HCT116 (cell line): ENCODE data around the gene CFAP97D2. TPM values are rescaled to one million over a fixed set of nuclear protein-coding genes. Genes with fewer than 3 reads are reported as not detected.

ENCODE experiments used
- ATAC-seq: fragments of 200-7000 bp; cut with Tn5 transposase; 2 replicates; pipeline ENCODE4 v1.9.1; 2020; ENCODE audit warnings: mild to moderate bottlenecking, moderate library complexity
- BruUV-seq: library from RNA; stranded (reverse); fragments of 400-500 nt; replicated peaks from 2 replicates; lab custom pipeline; 2021; lab: Mats Ljungman, UMichigan
- CTCF ChIA-PET: fragments of 300-600 bp; sonication (Branson Sonifier 250); formaldehyde crosslinking; loops from one replicate; lab custom pipeline; 2021; ENCODE audit warnings: antibody characterized with exemption; lab: Charles Lee
- POLR2A ChIA-PET: fragments of 300-600, 350-600 bp; sonication (Branson Sonifier 250); formaldehyde crosslinking; loops from one replicate; lab custom pipeline; 2021; ENCODE audit warnings: antibody characterized with exemption; lab: Charles Lee
- RAD21 ChIA-PET, 2 experiments: fragments of 300-600 bp; sonication (Branson Sonifier 250); formaldehyde crosslinking; loops; one replicate each; lab custom pipeline; 2023; ENCODE audit warnings: low total read pairs in 2 of 2; ENCODE audit not compliant: uncharacterized antibody in 2 of 2, unreplicated experiment in 2 of 2, low non-redundant PET in 1 of 2; lab: Charles Lee
- DNase-seq: peaks from one replicate; pipeline ENCODE4 v3.0.0-alpha.2; 2010; ENCODE audit warnings: low read depth, low spot score
- H2AFZ ChIP-seq: fragments of 200-600 bp; shearing (Covaris generic), sonication (generic); 2 replicates; pipeline ENCODE4 v1.6.1; 2017; ENCODE audit warnings: low read depth, mixed run types, mixed read lengths, antibody characterized with exemption, low read length; ENCODE audit not compliant: poor library complexity, severe bottlenecking
- H3K27ac ChIP-seq: 2 replicates; pipeline ENCODE4 v1.5.1; 2012; ENCODE audit warnings: low read depth, low read length
- H3K27me3 ChIP-seq: fragments of 200-600 bp; sonication (generic); 2 replicates; pipeline ENCODE4 v1.6.1; 2016; ENCODE audit warnings: mixed run types, low read length, mixed read lengths; ENCODE audit not compliant: insufficient read depth
- H3K36me3 ChIP-seq, 2 experiments: fragments of 200-500 bp in 1 of 2; fragments of 200-600 bp in 1 of 2; sonication (Bioruptor generic) in 1 of 2; sonication (generic) in 1 of 2; 2 replicates each; pipeline versions ENCODE4 v1.5.1 to v1.6.1; 2014 to 2016; ENCODE audit warnings: low read length in 2 of 2, inconsistent platforms in 1 of 2, mixed read lengths in 1 of 2, mixed run types in 1 of 2; ENCODE audit not compliant: insufficient read depth in 2 of 2, control insufficient read depth in 1 of 2
- H3K4me1 ChIP-seq, 2 experiments: fragments of 200-600 bp in 1 of 2; sonication (generic) in 1 of 2; 2 replicates each; pipeline versions ENCODE4 v1.5.1 to v1.6.1; 2012 to 2017; ENCODE audit warnings: low read length in 2 of 2, inconsistent platforms in 1 of 2, mild to moderate bottlenecking in 1 of 2, mixed read lengths in 1 of 2, mixed run types in 1 of 2, moderate library complexity in 1 of 2; ENCODE audit not compliant: insufficient read depth in 2 of 2, control insufficient read depth in 1 of 2
- H3K4me2 ChIP-seq: fragments of 200-600 bp; sonication (generic); 2 replicates; pipeline ENCODE4 v1.6.1; 2017; ENCODE audit warnings: mixed run types, low read length, mixed read lengths
- H3K4me3 ChIP-seq, 2 experiments: fragments of 200-600 bp in 1 of 2; sonication (generic) in 1 of 2; replicated peaks in 1 of 2; 2 replicates each; pipeline ENCODE4 v1.5.1; 2011 to 2016; ENCODE audit warnings: low read length in 2 of 2, control low read depth in 1 of 2, low read depth in 1 of 2, mild to moderate bottlenecking in 1 of 2, mixed read lengths in 1 of 2, mixed run types in 1 of 2
- H3K79me2 ChIP-seq: fragments of 200-600 bp; sonication (generic); 2 replicates; pipeline ENCODE4 v1.6.1; 2017; ENCODE audit warnings: mild to moderate bottlenecking, mixed run types, low read length, moderate library complexity, mixed read lengths; ENCODE audit not compliant: insufficient read depth
- H3K9ac ChIP-seq: fragments of 200-600 bp; sonication (generic); 2 replicates; pipeline ENCODE4 v1.6.1; 2016; ENCODE audit warnings: low read length, mixed read lengths
- H3K9me2 ChIP-seq: fragments of 200-600 bp; sonication (generic), shearing (Covaris generic); 2 replicates; pipeline ENCODE4 v1.6.1; 2017; ENCODE audit warnings: mixed run types, mild to moderate bottlenecking, moderate library complexity; ENCODE audit not compliant: insufficient read depth
- H3K9me3 ChIP-seq, 2 experiments: fragments of 200-500 bp in 1 of 2; fragments of 200-600 bp in 1 of 2; sonication (Bioruptor generic) in 1 of 2; sonication (generic) in 1 of 2; 2 replicates each; pipeline ENCODE4 v1.6.1; 2014 to 2017; ENCODE audit warnings: low read length in 2 of 2, mixed read lengths in 2 of 2, inconsistent platforms in 1 of 2, low read depth in 1 of 2, mild to moderate bottlenecking in 1 of 2, mixed run types in 1 of 2, moderate library complexity in 1 of 2; ENCODE audit not compliant: control insufficient read depth in 1 of 2, insufficient read depth in 1 of 2
- H4K20me1 ChIP-seq: fragments of 200-600 bp; sonication (generic), shearing (Covaris generic); 2 replicates; pipeline ENCODE4 v1.6.1; 2017; ENCODE audit warnings: mixed run types, mild to moderate bottlenecking, moderate library complexity; ENCODE audit not compliant: insufficient read depth
- CBX3 ChIP-seq: IDR thresholded peaks from 2 replicates; pipeline ENCODE4 v1.6.1; 2012; ENCODE audit warnings: low read depth
- EZH2 ChIP-seq: fragments of 200-600 bp; sonication (generic); IDR thresholded peaks from 2 replicates; pipeline ENCODE4 v1.6.1; 2017; ENCODE audit warnings: antibody characterized with exemption, mixed run types
- EZH2phosphoT487 ChIP-seq: fragments of 200-600 bp; IDR thresholded peaks from 2 replicates; pipeline ENCODE4 v1.6.1; 2018; ENCODE audit warnings: antibody characterized with exemption, borderline replicate concordance
- FOSL1 ChIP-seq: IDR thresholded peaks from 2 replicates; pipeline ENCODE4 v1.6.1; 2012; ENCODE audit warnings: low read depth
- POLR2A ChIP-seq: IDR thresholded peaks from 2 replicates; pipeline ENCODE4 v1.7.0; 2011; ENCODE audit warnings: borderline replicate concordance; ENCODE audit not compliant: insufficient read depth, insufficient read length; ENCODE audit errors: extremely low read depth
- SIN3A ChIP-seq: IDR thresholded peaks from 2 replicates; pipeline ENCODE4 v1.6.1; 2012; ENCODE audit warnings: low read depth
- SRF ChIP-seq: IDR thresholded peaks from 2 replicates; pipeline ENCODE4 v1.6.1; 2012; ENCODE audit warnings: low read depth
- TCF7L2 ChIP-seq: IDR thresholded peaks from 2 replicates; pipeline ENCODE4 v1.7.0; 2011; ENCODE audit warnings: borderline replicate concordance, inconsistent platforms; ENCODE audit not compliant: insufficient read depth, insufficient read length; ENCODE audit errors: extremely low read depth
- intact Hi-C: fragments of 100-400 bp; cut with micrococcal nuclease; formaldehyde crosslinking; loops from 2 replicates; pipeline ENCODE4 v1.10.0; 2022
- total RNA-seq: library from RNA; stranded (reverse); gene quantifications from one replicate; pipeline ENCODE4 v1.2.1, GENCODE V29; 2021; ENCODE audit not compliant: unreplicated experiment
- TF ChIP-seq, protein P1 (sequence below): IDR thresholded peaks from 2 replicates; pipeline ENCODE4 v1.6.1; 2012
- TF ChIP-seq, protein P2 (sequence below): IDR thresholded peaks from 2 replicates; pipeline ENCODE4 v1.6.1; 2011; ENCODE audit warnings: mild to moderate bottlenecking, low read length, moderate library complexity; ENCODE audit not compliant: insufficient replicate concordance; ENCODE audit errors: extremely low read depth

CFAP97D2 gene
- total RNA-seq, 1 experiment from 2014 or later = not detected

DNA sequence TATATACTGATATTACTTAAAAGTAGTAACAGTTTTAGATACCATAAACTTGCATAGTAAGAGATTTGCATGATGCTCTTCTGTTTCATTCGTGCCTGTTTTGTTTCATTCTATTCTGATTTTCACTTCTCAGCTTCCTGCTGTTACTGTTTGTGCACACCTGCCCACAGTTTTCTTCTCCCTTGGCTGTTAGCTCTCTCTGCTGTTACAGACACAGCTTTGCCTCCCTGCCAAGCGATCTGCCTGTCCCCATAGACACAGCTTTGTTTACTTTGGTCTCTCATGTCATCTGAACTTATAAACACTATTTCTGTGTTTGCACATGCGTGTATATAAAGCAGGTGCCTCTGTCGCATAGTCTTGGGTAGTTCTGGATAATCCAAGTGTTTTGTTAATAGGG lies 80.9 kb downstream of the CFAP97D2 start:
- H3K4me3 ChIP-seq = no peak overlapping the region
- POLR2A ChIA-PET = no interaction called here
- H3K9me2 ChIP-seq = no peaks in the 10 kb centered on the region
- no TSS peak for BruUV-seq
- no peaks in the 10 kb centered on the region for H3K27me3 ChIP-seq
- no peaks in the 10 kb centered on the region for H3K79me2 ChIP-seq
- H3K4me1 ChIP-seq = no peaks in the 10 kb centered on the region
- RAD21 ChIA-PET = no interaction called here
- no peaks in the 10 kb centered on the region for H3K9me3 ChIP-seq
- no peak for DNase-seq
- no peak overlapping the region for H3K4me2 ChIP-seq
- no peak overlapping the region for H3K9ac ChIP-seq
- no peak for ATAC-seq
- no peak overlapping the region for H2AFZ ChIP-seq
- TF ChIP-seq CBX3 (no peak), FOSL1 (no peak), TCF7L2 (no peak), EZH2 (no peak), SIN3A (no peak), POLR2A (no peak), SRF (no peak), EZH2phosphoT487 (no peak)
- TF ChIP-seq, protein P1, sequence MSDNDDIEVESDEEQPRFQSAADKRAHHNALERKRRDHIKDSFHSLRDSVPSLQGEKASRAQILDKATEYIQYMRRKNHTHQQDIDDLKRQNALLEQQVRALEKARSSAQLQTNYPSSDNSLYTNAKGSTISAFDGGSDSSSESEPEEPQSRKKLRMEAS = no peak
- TF ChIP-seq, protein P2, sequence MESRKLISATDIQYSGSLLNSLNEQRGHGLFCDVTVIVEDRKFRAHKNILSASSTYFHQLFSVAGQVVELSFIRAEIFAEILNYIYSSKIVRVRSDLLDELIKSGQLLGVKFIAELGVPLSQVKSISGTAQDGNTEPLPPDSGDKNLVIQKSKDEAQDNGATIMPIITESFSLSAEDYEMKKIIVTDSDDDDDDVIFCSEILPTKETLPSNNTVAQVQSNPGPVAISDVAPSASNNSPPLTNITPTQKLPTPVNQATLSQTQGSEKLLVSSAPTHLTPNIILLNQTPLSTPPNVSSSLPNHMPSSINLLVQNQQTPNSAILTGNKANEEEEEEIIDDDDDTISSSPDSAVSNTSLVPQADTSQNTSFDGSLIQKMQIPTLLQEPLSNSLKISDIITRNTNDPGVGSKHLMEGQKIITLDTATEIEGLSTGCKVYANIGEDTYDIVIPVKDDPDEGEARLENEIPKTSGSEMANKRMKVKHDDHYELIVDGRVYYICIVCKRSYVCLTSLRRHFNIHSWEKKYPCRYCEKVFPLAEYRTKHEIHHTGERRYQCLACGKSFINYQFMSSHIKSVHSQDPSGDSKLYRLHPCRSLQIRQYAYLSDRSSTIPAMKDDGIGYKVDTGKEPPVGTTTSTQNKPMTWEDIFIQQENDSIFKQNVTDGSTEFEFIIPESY = no peak
- CTCF ChIA-PET = no interaction called here
- no peak overlapping the region for H3K27ac ChIP-seq
- intact Hi-C loops = no loop called here
- 0 out of 2 replicates have a peak, but pooled peaks cover 2% of the 10 kb centered on the region for H4K20me1 ChIP-seq
- H3K36me3 ChIP-seq = peaks cover 44 to 75% of the 10 kb centered on the region in 2 experiments
